GM12892 (cell line): ENCODE data around the gene WDR53.
"Not testable (repeated sequence)": the region's sequence is repeated elsewhere in the genome, so short reads cannot be mapped to it uniquely, and the experiment has no call there.

Source experiments
- DNase-seq: peaks from one replicate; pipeline ENCODE4 v3.0.0; 2011; ENCODE audit not compliant: insufficient read length
- FAIRE-seq: peaks from 2 replicates; lab custom pipeline; 2011; peaks lifted over from hg19 to GRCh38; lab: Jason Lieb, UNC
- POLR2A ChIP-seq: IDR thresholded peaks from 2 replicates; pipeline ENCODE4 v1.6.1; 2011; ENCODE audit warnings: low read depth, low read length, control low read depth
- POLR2AphosphoS5 ChIP-seq: IDR thresholded peaks from 2 replicates; pipeline ENCODE4 v1.6.1; 2011; ENCODE audit warnings: low read depth, low read length, control low read depth
- TAF1 ChIP-seq: IDR thresholded peaks from 2 replicates; pipeline ENCODE4 v1.6.1; 2011; ENCODE audit warnings: low read depth, mild to moderate bottlenecking, control low read depth, low read length, borderline replicate concordance

Gene WDR53

DNA sequence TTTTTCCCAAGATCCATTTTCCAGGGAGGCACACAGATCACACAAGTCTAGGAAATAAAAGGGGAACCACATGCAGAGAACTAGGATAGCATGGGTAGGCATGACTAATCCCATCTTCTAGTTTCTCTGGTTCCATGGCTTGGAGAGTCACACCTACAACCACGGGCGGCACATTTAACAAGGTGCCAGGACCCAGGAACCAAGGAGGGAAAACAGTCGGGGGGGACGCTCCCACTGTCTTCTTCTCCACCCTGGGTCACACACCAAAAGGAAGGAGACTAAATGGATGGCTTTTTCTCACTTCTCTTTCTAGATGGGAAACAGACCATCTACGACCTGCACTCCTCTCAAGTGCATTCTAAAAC lies 48.7 kb downstream of the WDR53 start:
- DNase-seq (no peak), FAIRE-seq (no peak)
- TF ChIP-seq POLR2A (no peak), POLR2AphosphoS5 (no peak), TAF1 (no peak)

DNA sequence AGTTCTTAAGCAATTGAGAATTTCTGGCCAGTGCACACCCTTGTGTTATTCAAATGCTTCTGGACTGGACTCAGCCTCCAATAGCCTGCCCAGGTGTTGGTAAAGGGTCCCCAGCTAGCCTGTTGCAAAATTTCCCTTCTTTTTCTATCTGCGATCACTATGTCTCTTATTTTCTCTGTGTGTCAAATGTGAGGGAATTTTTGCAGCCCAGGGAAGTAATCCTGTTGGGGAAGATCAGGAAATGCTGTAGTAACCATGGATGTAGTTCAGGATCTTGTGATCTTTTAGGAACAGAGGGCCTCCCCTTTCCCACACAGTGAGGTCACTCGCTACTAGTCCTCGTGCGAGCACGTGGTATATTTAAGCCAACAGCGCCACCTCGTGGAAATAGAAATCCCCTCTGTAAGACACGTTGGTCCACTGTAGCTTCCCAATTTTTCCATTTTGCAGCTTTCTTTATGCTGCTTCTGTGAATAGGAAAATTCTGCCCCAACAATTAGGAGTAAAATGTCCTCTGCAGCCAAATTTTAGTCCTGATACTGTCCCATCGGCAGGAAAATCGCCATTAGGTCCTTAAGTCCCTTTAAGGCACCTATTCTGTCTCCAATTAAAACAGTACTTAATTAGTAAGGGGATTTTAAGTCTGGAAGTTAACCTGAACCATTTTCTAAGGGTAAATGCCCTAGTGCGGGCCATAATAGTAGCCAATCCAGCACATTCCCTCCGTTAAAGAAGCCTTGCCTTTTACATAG lies 49.2 kb downstream of the WDR53 start:
- no peak for TF ChIP-seq POLR2AphosphoS5
- TF ChIP-seq POLR2A, result no peak
- TF ChIP-seq TAF1, result no peak
- DNase-seq, result no peak
- no peak for FAIRE-seq

DNA sequence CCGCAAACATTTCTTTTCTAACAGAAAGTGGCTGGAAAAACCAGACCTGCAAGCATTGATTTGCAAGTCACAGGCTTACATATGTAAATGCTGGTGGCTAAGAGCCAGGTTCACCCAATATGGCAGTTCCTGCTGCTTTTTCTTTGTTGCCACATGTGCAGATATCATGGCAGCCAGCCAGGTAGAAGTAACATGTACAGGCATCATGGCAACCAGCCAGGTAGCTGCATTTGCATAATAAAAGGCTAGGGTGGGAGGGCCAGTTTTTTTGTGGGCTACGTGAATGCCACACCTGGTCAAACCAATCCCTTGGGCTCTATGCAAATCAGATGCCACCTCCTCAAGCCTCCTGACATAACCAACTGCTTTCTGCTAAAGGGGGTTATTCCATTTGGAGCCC lies 50.4 kb downstream of the WDR53 start:
- DNase-seq, result no peak
- FAIRE-seq, result no peak
- no peak for TF ChIP-seq POLR2A
- TF ChIP-seq POLR2AphosphoS5, result no peak
- no peak for TF ChIP-seq TAF1

DNA sequence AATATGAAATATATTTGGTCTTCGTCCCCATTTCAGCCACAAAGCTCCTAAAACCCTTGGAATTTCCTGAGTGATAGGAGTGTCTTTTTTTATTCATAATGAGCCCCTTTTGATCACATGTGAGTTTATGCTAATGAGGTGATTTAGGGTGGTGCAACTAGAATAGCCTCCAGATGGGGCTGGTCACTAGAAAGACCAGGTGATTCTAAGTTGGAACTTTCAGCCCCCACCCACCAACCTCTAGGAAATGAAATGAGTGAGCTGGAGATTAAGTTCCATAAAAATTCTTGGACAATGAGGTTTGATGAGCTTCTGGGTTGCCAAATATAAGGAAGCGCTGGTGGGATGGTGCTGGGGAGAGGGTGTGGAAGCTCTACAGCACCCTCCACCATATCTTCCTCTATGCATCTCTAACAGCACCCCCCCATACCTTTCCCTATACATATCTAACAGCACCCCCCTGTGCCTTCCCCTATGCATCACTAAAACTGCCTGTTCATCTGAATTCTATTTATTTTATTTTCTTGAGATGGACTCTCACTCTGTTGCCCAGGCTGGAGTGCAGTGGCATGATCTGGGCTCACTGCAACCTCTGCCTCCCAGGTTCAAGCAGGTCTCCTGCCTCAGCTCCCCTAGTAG lies 51.1 kb downstream of the WDR53 start:
- no peak for TF ChIP-seq POLR2AphosphoS5
- no peak for TF ChIP-seq POLR2A
- no peak for TF ChIP-seq TAF1
- DNase-seq (no peak), FAIRE-seq (no peak)

DNA sequence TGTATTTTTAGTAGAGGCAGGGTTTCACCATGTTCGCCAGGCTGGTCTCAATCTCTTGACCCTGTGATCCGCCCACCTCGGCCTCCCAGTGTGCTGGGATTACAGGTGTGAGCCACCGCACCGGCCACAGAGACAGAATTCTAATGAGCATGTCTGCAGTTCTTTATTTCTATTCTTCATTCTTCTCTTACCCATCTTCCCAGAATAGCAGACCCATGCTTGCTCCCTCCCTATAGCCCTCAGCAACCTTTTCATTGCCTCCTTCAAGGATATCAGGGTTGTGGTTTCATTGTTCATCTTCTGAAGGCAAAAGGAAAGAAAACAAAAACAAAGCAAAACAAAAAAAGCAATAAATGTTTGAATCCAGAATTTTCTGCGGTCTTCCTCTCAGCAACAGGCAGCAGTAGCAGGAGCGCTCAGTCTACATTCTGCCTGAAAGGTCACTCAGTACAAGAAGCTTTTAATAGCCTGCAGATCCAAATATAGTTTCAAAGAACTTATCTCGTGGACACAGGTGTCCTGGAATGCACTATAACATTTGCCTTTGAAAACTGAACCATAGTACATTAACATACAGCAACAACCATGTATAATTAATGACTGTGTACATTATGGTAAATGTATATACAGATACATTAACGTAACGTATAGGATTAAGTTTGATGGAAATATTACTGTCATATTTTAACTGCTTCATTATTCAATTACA lies 53.3 kb downstream of the WDR53 start, which contains the start of gene SMCO1:
Gene SMCO1 (minus strand): TSS at position 434 of the 709 bp plus-strand sequence. CDS start 137 bp downstream, at position 297.
- DNase-seq, result no peak
- TF ChIP-seq POLR2A (no peak), POLR2AphosphoS5 (no peak), TAF1 (no peak)
- no peak for FAIRE-seq

DNA sequence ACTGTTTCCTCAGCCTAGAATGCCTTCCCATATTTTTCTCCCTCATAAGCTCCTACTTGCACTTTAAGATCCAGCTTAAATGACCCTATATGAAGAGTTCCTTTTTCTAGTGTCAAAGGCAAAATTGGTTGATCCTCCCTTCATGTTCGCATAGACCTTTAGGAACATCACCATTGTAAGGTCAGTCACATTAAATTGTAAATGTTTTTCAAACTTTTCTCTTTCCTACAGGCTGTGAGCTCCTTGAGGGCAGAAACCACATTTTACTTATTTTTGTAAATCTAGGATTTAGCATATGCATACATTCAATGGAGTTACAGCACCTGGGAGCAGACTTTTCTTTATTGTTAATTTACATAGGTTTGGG lies 54.0 kb downstream of the WDR53 start:
- DNase-seq, result no peak
- TF ChIP-seq TAF1 (no peak), POLR2A (no peak), POLR2AphosphoS5 (no peak)
- no peak for FAIRE-seq

DNA sequence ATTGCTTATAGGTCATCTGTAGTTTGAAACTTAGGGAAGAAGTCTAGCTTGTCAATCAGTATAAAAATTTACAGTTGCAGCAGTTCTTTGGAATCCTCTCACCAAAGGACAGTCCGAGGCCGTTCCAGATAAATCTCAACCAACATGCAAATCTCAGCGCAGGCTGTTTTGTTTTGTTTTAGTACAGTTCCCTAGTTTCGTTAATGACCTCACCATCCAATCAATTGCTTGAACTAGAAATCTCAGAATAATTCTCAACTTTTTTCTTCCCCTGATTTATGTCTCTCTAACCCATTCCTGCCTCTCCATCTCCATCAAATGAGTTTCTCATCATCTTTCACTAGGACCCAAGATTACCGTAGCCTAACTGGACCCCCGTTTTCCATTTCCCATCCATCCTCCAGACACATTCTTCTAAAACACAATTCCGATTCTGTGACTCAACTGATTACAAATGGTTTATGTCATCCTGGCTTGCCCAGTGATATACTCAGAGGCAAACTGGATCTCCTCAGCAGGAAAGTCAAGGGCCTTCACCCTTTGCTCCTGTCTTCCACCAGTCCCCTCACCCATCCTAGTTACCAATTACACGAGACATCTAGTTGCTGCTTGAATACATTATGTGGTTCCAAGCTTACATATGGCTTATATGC lies 54.5 kb downstream of the WDR53 start:
- DNase-seq (no peak), FAIRE-seq (no peak)
- TF ChIP-seq POLR2AphosphoS5 (no peak), TAF1 (no peak), POLR2A (no peak)

DNA sequence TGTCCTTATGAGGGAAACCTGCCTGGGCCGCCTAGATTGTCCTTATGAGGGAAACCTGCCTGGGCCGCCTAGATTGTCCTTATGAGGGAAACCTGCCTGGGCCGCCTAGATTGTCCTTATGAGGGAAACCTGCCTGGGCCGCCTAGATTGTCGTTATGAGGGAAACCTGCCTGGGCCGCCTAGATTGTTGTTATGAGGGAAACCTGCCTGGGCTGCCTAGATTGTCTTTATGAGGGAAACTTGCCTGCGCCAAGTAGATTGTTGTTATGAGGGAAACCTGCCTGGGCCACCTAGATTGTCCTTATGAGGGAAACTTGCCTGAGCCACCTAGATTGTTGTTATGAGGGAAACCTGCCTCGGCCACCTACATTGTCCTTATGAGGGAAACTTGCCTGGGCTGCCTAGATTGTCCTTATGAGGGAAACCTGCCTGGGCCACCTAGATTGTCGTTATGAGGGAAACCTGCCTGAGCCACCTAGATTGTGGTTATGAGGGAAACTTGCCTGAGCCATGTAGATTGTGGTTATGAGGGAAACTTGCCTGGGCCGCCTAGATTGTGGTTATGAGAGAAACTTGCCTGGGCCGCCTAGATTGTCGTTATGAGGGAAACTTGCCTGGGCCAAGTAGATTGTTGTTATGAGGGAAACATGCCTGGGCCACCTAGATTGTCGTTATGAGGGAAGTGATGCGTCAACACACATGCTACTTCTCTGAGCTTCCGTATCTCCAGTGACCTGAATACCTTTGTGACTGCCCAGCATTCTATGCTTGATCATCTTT lies 56.5 kb downstream of the WDR53 start:
- not testable (repeated sequence) for DNase-seq, FAIRE-seq

DNA sequence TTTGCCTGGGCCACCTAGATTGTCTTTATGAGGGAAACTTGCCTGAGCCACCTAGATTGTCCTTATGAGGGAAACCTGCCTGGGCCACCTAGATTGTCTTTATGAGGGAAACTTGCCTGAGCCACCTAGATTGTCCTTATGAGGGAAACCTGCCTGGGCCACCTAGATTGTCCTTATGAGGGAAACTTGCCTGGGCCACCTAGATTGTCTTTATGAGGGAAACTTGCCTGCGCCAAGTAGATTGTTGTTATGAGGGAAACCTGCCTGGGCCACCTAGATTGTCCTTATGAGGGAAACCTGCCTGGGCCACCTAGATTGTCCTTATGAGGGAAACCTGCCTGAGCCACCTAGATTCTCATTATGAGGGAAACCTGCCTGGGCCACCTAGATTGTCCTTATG lies 57.2 kb downstream of the WDR53 start:
- not testable (repeated sequence) for DNase-seq, FAIRE-seq

DNA sequence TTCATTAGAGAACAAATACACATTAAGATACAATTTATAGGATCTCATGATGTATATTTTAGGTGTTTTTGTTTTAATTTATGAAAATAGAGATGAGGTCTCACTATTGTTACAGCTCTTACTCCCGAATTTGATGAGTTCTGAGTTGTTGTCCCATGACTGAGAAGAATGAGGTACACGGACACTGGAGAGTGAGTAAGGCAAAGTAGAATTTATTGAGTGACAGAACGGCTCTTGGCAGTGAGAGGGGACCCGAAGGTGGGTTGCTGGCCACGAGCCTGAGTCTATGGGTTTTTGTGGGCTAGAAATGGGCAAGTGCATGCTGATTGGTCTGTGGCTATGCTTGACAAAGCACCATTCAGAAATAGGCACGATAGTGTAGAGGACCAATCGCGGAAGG lies 61.7 kb downstream of the WDR53 start:
- TF ChIP-seq TAF1 (no peak), POLR2AphosphoS5 (no peak), POLR2A (no peak)
- no peak for FAIRE-seq
- DNase-seq, result no peak

DNA sequence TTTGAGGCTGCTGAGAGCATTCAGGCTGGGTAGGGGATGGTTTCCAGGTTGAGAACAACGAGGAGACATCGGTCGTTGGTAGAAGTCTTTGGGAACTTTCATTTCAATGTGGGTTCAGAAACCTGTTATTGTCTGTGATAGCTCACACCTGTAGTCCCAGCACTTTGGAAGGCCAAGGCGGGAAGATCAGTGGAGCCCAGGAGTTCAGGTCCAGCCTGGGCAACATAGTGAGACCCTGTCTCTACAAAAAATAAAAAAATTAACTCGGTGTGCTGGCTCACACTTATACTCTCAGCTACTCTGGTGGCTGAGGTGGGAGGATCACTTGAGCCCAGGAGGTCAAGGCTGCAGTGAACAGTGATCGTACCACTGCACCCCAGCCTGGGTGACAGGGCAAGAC lies 63.8 kb downstream of the WDR53 start:
- DNase-seq, result no peak
- TF ChIP-seq POLR2AphosphoS5 (no peak), TAF1 (no peak), POLR2A (no peak)
- no peak for FAIRE-seq
